ENCODE measurements around the gene EFTUD2.

DNA sequence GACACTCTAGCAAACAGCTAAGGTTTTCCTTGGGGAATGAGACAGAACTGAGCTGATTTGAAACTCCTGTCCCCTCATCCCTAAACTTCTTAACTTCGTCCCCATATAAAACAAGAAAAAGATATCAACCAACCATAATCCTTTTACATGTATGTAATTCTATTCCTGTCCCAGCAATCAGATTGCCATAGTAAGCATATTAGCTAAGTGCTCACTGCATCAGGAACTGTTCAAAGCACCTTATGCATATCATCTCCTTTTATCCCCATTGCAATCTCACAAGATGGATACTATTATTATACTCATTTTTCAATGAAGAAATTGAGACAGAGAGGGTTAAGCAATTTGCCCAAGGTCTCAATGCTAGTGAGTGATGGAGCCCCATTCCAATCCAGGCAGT is 41.5 kb upstream of the EFTUD2 start:
- TF ChIP-seq CTCF (IDR thresholded peaks at IDR 0.05) (no peak), POLR2A (IDR thresholded peaks at IDR 0.05) (no peak)

All from upper lobe of left lung (tissue), 4 donors.